Erythroblast (primary cell): ENCODE results near the gene LECT2.

Experiments used
- GATA1 ChIP-seq: IDR thresholded peaks from 2 replicates; pipeline ENCODE4 v1.6.1; 2011; ENCODE audit warnings: low read depth, mild to moderate bottlenecking, control low read depth, low read length, moderate library complexity
- POLR2A ChIP-seq: IDR thresholded peaks from 2 replicates; pipeline ENCODE4 v1.6.1; 2011; ENCODE audit warnings: mild to moderate bottlenecking, low read length

DNA sequence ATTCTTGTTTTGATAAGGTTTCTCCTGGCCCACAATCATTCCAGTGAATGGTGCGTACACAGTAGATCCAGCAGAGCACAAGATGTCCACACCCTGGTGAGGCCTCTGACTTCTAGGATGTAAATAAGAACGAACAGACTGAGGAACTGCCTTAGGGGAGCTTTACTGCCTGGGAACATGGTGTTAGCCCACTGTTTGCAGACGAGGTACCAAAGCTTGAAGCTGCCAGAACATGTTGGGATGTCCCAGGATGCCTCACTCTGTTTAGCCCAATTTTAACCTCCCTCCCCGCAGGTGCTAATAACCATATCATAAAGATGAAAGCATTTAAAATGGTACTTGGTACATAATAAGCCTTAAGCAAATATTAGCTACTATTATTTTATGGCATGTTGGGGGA is 3.5 kb downstream of the LECT2 start:
- TF ChIP-seq POLR2A (no peak), GATA1 (no peak)
